GM21515 (cell line): ENCODE measurements around the gene CREB1.
"Not testable (repeated sequence)": the region's sequence is repeated elsewhere in the genome, so short reads cannot be mapped to it uniquely, and the experiment has no call there.

Experiments used
- ATAC-seq: cut with Tn5 transposase; IDR thresholded peaks from one replicate; pipeline ENCODE4 v1.9.1; 2021; ENCODE audit not compliant: unreplicated experiment

Gene CREB1

DNA sequence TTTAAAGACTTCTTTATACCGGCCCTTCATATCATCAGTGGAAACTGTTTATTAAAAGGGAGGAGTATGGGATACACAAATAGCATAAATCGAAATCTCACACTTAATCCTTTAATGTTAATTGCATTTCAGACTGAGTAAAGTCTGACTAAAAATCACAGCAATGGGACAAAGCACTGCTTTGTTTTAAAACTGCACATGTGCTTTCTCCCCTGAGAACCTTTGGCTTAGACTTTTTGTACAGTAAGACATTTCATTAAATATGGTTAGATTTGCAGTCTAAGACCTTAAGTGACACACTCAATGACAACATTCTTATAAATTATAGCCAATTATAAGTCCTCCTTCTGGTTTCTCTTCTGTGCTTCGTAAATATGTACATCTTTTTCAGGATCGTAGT, 83.0 kb downstream of the CREB1 start:
- ATAC-seq = no peak

- ATAC-seq = no peak
These were observed 85.1 kb downstream of the CREB1 start for GRCh38 chr2:207614824-207615223.

DNA sequence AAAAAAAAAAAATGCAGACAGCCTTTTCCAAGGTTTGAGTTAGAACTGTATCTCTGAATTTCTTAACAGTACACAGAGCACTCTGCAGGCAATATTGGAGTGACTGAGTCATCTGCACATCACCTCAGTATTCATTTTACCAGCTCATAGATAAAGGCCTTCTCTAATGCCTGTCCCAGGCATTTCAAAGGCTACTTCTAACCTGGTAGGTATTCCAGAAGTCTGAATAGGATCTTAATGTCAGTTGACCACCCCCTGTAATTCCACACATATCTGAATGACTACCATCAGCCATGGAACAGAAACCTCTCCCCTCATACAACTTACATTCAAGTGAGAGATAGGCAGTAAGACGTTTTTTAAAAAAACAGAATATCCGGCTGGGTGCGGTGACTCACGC, 86.4 kb downstream of the CREB1 start:
- ATAC-seq = no peak

- no peak for ATAC-seq
These were observed 87.4 kb downstream of the CREB1 start for GRCh38 chr2:207617011-207617671.

GRCh38 chr2:207619764-207620203, 90.0 kb downstream of the CREB1 start:
- ATAC-seq = peak; percentile 39

DNA sequence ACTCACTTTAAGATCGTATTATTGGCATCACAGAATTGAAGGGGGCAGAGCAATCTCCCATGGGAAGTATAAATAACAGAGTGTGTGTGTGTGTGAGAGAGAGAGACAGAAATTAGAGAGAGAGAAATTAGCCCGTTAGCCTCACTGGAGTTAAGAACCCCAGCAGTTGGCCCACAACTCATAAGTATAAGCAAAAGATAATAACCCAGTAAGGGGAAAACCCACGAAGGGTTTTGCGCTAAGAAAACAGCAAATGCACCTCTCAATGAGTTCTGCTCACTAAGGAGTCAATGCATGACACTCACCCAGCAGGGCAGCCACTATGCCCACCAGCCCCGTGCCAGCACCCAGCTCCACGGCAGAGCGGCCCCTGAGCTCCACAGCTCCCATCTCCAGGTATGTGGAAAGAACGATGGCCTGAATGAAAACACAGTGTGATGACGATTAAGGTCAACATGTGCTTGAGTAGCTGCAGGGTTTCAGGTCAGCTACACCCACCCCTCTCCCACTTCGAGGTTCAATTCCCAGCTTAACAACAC, 91.8 kb downstream of the CREB1 start:
- ATAC-seq = no peak

- ATAC-seq = peak; percentile 45
These were observed 94.6 kb downstream of the CREB1 start for GRCh38 chr2:207624185-207625013.

DNA sequence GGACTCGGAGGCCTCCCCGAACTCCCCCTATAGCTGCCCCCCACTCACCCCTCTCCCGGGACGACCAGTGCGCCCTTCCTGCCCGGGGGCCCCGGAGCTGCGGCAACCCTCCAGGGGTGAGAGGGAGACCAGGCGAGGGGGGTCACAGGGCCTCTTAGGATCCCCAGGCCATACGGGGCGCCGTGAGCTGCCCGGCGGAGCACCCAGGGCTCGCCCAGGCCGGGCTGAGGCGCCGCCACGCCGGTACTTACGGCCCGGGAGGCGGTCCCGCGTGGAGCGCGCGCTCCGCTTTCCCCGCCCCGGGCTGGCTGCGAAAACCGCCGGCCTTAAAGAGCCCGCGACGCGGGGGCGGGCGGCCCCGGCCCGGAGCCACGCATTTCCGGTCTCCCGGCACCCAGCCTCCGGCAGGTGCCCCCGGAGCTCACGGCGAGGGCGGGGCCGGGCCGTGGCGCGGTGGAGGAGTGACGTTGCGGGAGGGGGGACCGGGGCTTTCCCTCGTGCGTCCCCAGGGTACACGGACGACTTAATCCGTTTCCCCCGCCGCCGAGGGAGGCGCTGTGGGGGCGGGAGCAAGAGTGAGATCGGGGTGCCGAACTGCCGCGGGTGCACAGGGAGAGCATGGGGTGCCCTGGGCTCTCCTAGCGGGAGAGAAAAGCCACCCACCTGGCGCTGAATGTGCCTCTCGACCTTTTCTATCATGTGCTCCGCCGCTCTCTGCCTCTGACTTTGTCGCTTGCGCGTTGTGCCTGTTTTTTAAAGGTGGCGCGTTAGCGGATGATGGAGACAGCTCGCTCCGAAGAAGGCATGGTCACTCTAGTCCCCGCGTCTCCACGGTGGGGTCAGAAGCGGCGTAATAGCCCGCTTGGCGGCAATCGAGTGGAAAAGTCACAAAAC, 95.5 kb downstream of the CREB1 start, which contains the start of gene METTL21A:
TSS of gene METTL21A (minus strand) at position 381 of the 894 bp plus-strand sequence. CDS start 1,019 bp downstream, outside the sequence.
- ATAC-seq = peak; percentile 64

DNA sequence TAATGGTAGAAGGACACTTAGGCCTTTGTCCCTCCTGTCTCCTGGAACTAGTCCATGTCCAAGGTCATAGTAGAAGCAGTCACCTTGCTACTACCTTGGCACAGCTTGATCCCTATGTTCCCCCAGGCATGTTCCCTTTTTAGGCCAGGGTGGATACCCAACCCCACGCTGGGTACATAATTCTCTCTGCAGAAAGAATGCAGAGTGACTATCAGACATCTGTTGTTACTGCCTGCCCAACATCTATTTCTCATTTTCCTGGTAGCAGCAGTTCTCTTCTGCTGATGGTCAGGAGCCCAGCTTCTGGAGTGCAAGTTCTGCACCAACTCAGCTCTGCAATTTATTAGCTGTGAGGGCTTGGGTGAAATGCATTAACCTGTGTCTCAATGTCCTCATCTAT, 99.8 kb downstream of the CREB1 start:
- ATAC-seq = no peak

GRCh38 chr2:207630491-207630890, 100.7 kb downstream of the CREB1 start:
- no peak for ATAC-seq

DNA sequence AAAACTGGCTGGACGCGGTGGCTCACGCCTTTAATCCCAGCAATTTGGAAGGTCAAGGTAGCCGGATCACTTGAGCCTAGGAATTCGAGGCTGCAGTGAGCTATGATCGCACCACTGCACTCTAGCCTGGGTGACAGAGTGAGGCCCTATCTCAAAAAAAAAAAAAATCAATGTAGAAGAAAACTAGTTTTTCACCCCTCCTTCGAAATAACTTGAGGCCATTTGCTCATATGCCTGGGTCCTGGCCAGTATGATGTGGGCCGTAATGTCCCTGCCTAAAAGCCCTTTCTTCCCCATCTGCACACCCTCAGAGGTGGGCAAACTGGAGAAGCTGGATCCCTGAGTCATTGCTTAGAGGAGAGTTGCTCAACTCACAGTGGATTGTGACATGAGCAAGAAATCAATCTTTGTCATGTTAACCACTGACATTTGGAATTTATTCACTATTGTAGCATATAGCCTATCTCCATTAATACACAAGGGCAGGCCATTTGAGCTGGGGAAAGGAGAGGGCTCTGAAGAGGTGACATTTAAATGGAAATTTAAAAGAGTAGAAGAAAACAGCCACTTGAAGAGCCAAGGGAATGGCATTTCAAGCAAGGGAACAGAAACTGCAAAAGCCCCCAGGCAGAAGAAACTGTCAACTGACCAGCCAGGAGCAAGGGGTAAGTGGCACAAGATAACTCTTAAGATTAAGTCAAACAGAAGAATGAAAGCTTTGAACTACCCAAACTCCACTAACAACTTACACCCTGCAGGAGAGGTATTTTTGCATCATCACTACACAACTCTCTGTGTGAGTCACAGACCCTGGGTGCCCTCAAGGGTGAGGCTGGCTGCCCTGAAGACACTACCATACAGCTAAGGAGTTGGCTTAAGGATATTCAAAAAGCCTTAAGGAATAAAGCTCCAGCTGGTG, 103.1 kb downstream of the CREB1 start:
- no peak for ATAC-seq

DNA sequence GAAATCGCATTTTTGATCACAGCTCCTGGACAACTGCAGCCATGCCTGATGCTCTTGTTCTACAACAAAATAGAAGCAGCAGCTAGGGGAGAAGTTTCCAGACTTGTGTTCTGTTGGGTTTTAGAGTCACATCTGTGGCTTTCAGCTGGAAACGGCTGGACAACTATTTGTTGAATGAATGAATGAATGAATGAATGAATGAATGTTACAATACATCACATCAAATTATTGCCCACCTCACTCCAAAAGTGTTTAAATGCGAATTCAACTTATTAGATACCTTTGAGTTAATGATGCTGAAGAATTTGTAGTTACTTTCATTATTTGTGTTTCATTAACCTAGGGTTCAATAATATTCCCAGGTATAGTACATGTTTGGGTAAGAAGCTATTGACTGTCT, 103.9 kb downstream of the CREB1 start:
- no peak for ATAC-seq

DNA sequence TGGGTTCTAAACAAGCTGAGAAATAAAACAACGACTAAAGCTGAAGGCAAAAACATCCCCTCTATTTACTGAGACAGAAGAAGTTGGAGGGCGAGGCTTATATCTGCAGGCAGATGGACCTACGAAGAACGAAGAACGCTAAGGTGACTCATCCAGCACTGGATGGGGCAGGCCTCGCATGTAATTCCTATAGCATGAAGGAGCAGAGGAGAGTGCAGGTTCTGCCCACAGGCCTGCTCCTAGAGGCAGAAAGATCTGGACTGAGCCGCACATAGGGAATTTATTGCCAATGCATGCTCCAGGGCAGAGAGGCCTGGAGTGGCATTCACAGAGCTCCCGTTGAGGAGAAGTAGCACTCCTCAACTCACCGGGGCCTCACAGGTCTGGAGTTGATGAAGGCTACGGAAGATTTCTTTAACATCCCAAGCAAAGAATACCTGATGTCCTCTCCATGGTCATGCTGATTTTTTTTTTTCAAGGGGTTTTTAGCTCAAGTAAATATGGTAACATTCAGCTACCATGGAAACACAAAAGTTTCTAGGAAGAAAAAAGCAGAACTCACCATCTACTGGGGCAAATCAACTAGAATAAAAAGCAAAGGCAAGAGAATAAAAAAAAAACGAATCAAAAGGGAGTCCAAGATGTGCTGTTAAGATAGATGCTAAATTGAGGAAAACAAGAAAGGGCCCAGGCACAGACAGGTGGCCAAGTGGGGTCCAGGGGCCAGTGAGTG, 105.9 kb downstream of the CREB1 start:
- no peak for ATAC-seq

DNA sequence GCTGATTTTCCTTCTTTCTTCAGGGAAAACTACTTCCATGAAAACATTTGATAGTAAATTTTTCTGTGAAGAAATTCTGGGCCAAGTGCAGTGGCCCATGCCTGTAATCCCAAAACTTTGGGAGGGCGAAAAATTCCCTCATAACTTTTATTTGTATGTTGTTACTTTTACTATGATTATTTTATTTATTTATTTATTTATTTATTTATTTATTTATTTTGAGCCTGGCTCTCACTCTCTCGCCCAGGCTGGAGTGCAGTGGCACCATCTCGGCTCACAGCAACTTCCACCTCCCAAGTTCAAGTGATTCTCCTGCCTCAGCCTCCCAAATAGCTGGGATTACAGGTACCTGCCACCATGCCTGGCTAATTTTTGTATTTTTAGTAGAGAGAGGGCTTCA, 109.5 kb downstream of the CREB1 start:
- ATAC-seq = not testable (repeated sequence)

DNA sequence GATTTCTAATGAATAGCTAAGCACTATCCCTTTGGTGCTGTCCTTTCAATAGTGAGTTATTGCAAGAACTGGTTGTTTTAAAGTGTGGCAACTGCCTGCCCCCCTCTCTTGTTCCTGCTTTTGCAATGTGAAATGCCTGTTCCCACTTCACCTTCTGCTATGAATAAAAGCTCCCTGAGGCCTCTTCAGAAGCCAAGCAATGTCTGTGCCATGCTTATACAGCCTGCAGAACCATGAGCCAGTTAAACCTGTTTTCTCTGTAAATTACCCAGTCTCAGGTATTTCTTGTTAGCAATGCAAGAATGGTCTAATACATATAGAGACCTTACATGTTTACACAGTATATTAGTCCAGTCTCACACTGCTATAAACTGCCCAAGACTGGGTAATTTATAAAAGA, 110.4 kb downstream of the CREB1 start:
- no peak for ATAC-seq

DNA sequence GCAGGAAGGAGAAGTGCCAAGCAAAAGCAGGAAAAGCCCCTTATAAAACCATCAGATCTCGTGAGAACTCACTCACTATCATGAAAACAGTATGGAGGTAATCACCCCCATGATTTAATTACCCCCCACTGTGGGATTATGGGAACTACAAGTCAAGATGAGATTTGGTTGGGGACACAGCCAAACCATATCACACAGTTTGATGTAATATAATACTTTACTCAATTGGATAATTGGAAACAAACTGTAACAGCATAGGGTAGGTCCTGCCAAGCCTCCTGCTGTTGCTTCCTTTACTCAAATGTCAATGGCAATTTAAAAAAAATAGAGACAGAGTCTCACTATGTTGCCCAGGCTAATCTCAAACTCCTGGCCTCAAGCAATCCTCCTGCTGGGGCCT, 110.9 kb downstream of the CREB1 start:
- ATAC-seq = no peak

GRCh38 chr2:207643892-207644291, 114.1 kb downstream of the CREB1 start:
- ATAC-seq = no peak

DNA sequence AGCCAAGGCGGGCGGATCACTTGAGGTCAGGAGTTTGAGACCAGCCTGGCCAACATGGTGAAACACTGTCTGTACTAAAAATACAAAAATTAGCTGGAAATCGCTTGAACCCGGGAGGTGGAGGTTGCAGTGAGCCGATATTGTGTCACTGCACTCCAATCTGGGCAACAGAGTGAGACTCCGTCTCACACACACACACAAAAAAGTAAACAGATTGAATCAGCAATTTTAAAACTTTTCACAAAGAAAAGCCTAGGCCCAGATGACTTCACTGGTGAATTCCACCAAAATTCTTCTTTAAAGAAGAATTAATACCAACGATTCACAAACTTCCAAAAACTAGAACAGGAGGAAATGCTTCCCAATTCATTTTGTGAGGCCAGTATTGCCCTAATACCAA, 116.8 kb downstream of the CREB1 start:
- not testable (repeated sequence) for ATAC-seq
